GM21528 (cell line): Measurements from ENCODE around the gene WASF2.
"Not testable (repeated sequence)": the region's sequence is repeated elsewhere in the genome, so short reads cannot be mapped to it uniquely, and the experiment has no call there.

Experiments used
- ATAC-seq: cut with Tn5 transposase; IDR thresholded peaks from one replicate; pipeline ENCODE4 v1.9.1; 2021; ENCODE audit warnings: mild to moderate bottlenecking, moderate library complexity; ENCODE audit not compliant: unreplicated experiment, low FRiP score

WASF2 gene

DNA sequence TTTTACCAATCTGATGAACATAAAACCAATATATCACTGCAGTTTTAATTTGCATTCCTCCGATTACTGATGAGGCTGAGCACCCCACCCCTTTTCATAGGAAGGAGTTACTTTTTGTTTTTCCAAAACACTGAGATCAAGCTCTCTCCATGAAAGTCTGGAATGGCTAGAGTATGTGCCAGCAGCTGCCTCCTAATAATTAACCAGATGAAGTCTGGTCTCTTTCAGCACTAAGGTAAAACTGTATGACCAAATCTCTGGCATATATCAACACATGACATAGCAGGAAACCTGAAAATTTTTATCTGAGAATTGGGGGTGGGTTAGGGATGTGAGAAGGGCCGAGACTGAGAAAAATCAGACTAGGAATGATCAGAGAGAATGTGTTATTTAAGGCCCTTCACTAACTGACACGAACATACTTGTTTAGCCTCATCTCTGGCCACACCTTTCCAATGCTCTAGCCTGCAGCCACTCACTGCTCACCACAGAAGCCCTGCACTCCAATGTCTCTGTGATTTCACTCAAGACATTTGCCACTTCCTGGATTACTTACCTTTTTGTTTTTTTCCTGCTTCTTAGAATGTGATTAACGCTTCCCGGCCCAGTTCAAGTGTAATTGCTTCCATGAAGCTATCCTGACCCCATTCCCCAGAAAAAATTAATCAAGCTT lies 34.7 kb downstream of the WASF2 start:
- no peak for ATAC-seq

DNA sequence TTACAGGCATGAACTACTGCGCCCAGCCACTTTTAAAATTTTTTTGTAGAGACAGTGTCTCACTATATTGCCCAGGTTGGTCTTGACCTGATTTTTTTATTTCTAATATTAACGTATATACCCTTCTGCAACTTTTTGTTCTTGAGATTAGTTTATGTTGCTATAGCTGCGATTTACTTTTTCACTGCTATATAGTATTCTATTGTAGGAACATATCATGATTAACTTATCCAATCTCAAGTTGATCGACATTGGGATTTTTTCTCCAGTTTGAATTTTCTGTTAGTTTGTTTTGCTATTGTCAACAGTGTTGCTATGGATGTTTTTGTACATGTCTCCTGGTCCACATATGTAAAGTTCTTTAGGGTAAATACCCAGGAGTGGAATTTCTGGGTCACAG lies 35.4 kb downstream of the WASF2 start:
- no peak for ATAC-seq

DNA sequence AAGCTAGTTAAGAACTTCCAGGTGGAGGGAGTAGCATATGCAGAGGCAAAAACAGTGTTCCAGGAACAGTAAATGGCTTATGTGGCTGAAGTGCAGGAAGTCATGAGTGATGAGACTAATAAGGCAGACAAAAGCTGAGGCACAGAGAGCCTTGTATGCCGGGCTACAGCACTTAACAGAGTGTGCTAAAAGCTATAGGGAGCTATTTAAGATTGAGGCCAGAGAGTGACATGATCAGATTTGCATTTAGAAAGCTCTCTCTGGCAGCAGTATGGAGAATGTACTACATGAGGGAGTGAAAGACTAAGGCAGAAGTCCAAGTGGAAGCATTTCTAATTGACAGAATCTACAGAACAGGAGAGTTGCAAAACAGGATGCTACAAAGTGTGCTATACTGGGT lies 38.6 kb downstream of the WASF2 start:
- ATAC-seq: no peak

DNA sequence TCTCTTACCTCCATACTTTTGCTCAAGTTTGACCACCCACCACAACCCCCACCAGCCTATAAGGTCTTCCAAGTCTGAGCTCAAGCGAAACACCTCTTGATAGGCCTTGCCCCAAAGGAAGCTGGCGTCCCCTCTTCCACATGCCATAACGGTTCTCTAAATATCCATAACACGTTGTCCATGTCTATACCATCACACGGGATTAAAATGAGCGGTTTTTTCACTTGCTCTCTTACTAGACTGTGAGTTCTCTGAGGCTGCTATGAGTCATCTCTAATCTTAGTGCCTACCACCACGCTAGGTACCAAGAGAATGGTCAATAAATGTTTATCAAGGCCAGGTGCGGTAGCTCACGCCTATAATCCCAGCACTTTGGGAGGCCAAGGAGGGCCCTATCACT lies 41.0 kb downstream of the WASF2 start:
- ATAC-seq: no peak

DNA sequence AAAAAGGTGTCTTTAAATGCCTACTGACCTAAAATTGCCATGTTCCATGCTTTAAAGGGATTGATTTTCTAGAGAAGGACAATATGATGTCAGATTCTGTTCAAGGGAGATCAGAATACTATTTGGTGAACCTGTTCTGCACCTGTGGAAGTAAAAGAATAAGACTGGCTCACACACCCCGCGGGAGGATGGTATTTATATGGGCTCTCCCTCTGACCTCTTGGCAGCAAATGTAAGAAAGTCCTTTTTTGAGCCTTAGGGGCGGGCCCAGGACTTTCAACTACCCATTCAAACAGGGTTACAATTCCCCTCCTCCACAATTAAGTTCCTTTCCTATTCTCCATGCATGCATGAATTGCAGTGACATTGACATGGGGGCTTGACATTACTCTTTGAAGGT lies 42.1 kb downstream of the WASF2 start:
- no peak for ATAC-seq

DNA sequence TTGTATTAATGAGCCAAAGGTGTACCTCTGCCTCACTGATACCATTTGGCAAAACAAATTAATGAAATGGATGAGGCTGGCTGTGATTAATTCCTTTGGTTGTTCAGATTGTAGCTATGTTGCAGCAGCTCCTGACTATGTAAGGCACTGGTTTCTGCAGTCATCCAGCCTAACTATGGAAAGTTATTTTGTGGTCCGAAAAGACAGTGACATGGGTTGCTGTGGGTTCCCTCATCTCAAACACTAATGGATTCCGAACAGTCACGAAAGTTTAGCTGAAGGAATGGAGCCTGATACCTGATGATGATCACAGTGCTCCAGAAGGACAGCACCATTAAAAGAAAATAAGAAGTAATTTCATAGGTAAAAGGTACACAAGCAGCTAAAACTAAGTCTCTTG lies 42.6 kb downstream of the WASF2 start:
- ATAC-seq: no peak

DNA sequence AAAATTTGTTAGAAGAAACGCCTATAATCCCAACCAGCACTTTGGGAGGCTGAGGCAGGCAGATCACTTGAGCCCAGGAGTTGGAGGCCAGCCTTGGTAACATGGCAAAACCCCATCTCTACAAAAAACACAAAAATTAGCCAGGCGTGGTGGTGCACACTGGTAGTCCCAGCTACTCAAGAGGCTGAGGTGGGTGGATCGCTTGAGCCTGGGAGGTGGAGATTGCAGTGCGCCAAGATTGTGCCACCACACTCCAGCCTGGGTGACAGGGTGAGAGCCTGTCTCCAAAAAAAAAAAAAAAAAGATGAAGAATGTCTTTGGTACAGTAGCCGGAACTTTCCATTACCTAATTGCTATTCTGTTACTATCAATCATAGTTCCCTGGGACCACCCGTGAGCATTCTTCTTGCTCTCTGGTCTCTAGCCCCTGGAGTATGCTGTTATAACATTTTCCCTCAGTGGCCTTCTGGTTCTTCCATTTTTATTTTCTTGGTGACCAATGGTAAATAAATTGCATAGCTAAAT lies 43.4 kb downstream of the WASF2 start:
- no peak for ATAC-seq

DNA sequence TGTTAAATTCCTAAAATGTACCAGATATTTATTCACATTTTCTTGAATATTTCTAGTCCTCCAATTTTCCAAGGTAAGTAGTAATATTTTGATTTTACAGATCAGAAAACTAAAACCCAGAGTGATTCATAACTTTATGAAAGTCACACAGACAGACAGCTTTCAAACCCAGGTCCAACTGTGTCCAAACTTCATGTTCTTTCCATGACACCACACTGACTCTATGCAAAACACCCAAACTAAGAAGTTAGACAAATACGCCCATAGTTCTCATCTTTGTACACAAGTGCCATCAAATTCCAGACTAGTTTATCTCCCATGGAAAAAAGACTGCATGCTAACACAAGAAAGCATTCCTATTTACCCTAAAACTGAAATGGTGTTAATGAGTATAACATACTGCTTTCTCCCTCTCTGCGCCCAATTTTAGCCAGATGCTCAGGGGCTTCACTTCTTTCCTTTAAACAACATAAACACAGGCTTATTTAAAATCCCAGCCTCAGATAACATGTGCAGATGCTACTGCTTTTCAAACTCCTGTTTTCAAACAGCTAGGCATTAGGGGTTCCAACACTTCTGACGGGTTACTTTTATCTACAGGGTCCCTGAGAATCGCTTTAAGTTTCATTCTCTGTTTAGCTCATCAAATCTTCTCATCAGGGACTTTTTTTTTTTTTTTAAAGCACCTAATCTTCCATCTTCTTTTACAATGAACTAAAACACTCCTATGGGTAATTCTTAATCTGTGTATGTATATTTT lies 44.6 kb downstream of the WASF2 start:
- ATAC-seq: no peak

DNA sequence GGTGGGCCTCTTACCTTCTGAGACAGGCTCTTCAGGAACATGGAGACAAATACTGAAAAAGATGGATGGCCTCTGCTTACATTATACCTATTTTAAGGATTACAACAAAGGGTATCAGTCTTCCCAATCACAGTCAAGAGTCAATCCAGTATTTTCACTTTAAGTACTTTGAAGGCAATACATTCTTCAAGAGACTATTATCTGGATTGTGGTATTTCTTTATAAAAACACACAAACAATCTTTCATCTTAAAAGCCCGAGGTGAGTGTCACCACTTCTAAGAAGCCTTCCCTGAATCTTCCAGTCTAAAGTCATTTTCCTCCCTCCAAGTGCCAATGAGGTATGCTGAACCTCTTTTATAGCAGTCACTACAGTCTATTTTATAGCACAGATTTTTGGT lies 45.3 kb downstream of the WASF2 start:
- ATAC-seq: no peak

DNA sequence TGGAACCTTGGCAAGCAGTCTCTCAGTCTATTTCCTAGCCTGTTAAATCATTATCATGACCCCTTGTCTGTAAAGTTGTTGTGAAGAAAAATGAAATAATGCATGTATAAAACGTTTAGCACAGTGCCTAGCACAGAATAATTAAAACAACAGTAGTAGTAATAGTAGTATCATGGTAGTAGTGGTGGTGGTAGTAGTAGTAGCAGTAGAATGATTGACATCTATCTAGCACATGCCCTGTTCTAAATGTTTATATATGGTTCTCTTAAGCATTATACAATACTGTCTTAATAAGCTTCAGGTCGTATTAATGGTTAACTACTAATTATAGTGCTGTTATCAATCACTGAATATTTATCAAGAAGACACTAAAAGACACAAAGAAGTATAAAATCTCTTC lies 50.8 kb downstream of the WASF2 start:
- no peak for ATAC-seq

DNA sequence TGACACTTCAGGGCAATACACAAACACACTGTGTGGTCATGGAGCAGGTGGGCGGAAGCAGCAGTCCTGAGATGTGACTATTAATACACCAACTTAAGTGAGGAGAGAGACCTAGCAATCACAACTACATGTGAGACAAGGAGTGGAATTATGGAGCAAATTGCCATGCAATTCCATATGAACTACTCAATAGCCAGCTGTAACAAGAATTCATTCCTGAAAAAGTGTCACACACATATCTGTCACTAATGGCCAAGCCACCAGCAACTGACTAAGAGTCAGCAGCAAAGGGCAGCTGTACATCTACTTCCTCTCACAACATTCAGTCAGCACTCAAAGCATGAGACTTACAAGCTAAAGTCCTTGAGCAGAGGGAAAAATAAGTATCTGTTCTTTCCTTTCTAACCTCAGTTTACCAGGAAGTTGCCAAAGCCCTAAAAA lies 51.3 kb downstream of the WASF2 start:
- ATAC-seq: no peak

DNA sequence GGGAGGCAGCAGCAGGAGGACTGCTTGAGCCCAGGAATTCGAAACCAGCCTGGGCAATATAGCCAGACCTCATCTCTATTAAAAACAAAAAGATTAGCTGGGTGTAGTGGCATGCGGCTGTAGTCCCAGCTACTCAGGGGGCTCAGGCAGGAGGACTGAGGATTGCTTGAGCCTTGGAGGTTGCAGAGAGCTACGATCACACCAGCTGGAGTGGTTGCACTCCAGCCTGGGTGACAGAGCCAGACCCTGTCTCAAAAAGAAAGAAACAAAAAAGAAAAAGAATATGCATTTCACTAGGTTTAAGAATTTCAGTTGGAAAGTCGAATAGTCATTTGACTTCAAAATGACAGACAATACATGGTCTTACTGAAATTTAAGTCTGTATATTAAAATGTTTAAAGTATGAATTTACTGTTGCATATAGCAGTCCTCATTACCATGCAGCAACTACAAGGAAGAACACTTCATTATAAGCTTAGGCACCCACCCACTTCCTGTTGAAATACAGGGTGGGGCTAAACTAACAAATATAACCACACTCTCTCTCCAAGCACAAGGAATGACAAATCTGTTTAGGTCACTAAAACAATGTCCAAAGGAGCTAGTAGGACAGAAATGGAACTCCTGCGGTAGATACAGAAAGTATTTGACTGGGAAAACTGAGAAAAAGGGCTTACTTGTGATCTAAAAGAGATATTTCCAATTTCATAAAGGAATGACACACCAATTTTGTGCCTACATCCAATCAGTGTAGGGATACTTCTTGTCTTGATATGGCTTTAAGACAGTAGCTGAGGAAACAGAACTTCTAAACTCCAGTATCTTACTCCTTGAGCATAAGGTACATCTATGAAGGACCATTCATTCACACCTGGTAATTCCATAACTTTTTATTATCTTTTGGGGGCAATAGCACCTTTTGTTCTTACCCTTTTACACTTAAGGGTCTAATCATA lies 53.5 kb downstream of the WASF2 start:
- ATAC-seq: no peak

DNA sequence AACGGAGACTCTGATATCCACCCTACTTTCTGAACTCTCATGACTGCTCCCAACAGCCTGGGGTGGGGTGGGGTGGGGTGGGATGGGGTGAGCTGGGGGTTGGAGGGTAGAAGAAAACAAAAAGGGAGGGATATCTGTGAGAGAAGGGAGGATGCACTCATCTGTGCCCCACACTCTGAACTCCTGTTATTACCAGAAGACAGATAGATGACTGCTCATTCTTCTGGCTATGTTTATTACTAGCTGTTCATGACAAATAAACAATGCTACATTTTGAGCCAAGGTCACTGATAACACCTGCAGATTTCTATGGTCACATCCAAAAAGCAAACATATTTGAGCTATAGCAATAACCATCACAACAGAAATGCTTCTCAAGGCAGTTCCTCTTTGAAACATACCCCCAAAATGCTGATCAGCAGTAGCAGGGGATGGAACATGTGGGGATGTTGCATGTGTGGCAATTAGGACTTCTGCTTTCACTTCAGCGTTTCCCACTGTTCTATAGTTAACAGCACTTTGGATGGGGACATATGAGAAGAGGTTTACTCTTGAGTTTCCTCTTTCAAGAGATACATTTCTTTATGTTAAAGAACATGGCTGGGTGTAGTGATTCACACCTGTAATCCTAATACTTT lies 54.3 kb downstream of the WASF2 start:
- ATAC-seq: no peak

DNA sequence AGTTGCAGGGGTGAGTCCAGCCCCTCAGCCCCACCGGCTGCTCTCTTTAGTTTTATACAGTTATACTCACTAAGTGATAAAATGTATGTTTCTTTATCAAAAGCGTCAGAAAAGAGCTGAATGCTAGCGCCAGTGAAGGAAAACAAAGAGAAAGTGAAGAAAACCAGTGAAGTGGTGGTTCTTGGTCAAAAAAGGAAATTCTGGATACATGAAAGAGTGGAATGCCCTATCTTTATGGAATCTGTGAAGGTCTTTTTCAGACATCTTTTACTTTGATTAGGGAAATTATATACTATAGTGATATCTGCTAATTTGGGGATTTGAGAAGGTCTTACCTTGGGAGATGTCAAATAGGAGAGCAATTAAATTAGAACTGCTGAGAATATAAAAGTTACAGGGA lies 56.3 kb downstream of the WASF2 start:
- no peak for ATAC-seq

DNA sequence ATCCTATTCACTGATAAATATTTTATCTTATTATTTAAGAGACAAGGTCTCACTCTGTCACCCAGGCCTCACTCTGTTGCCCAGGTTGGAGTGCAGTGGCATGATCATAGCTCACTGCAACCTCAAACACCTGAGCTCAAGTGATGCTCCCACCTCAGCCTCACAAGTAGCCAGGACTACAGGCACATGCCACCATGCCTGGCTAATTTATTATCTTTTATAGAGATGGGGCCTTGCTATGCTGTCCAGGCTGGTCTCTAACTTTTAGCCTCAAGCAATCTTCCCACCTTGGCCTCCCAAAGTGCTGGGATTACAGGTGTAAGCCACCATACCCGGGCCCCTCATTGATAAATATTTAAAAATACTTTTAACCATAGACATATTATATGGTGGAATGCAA lies 57.2 kb downstream of the WASF2 start:
- not testable (repeated sequence) for ATAC-seq

DNA sequence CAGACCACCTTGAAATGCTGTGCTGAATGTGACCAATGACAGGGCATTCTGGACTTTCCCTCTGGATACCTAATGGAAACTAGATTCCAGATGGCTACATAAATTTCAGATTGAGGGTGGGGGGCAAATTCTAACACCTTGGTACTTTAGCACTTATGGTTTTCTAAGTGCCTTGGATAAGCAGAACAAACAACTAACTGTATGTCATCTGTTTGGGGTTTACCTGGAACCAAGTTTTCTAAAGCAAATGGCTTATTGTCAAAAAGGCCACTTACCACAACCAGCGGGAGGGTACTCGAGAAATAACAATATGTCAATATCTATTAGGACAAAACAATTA lies 58.4 kb downstream of the WASF2 start:
- ATAC-seq: no peak

DNA sequence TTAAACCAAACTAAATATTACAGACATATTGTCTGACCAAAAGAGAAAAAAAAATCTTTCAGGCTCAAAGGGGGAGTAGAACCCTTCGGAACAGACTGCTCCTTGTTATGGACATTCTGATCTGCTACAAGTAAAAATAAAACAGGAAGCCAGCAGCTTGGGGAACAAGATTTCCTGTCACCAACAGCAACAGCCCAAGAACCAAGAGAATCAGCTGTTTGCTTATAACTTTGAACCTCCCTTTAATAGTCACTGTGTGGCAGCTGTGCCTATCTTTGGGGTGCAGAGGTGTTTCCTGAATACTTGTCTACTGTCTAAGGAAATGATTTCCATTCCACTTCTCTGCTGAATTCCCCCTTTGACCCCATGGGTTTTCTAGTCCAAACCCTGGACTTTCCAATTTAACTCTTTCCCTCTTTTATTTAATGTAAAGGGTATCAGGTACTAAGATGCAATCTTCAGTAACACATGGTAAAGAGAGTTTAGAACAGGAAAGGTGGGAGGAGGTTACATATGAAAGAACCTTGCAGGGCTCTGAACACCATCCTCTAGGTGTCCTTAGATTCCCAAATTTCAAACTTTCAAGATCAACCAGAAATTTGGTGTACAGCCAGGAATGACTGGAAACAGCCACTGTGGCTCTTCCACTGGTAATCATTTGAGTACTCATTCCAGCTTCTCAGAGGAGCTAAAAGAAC lies 58.9 kb downstream of the WASF2 start:
- no peak for ATAC-seq

DNA sequence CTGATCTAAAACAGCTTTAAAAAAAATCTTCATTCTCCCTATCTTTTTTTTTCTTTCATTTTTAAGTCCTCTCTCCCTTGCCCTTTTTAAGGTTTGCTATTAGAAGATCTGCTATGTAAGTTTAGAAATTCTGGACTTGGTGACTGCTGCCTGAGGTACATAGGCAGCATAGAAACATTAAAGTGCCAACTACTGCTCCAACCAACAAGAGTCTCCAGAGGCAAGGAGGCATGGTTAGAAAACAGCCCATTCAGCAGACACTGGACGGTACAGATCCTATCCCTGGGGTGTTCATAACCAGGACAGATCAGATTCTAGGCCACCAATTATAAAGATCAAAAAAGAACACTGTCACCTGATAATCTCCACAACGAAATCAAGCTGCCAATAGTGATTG lies 60.9 kb downstream of the WASF2 start:
- ATAC-seq: no peak

DNA sequence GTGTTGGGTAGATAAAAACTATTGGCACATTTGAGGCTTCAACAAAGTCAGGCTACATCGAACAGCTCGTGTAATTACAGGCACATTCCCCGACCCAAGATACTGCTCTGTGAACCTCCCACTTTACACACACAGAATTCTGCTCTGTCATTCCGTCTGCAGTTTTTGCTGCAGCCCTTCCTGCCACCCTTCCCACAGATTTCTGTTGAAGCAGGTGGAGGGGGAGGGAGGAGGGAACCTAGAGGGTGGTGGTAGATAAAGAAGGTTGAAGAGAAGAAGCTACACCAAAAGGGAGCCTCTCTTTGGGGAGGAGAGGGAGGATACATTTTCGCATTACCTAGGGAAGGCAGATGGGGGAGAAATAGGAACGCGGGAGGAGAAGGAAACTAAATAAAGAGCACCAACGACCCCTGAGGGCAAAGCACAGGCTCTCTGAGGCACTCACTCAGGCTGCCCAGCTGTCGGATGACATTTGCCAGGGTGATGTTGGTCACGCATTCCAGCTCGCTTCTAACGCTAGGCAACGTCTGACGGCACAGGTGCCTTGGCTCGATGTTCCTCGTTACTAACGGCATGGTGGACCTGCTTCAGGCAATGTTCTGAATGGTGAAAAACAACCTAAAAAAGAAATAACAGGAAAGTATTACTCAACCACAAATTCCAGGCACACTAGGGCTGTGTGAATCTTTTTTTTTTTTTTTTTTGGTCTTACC lies 61.5 kb downstream of the WASF2 start:
- no peak for ATAC-seq
